SK-N-SH (cell line): ENCODE results near the gene P4HA1. TPM values are rescaled to one million over a fixed set of nuclear protein-coding genes. Genes with fewer than 3 reads are reported as not detected.

Source experiments
- CTCF ChIA-PET: fragments of 300-600, 350-600 bp; formaldehyde crosslinking; extraction: SDS; loops from one replicate; lab custom pipeline; 2021; lab: Yijun Ruan, JAX
- POLR2A ChIA-PET: fragments of 350-600 bp; sonication (Branson Sonifier 250); formaldehyde crosslinking; extraction: SDS; loops from one replicate; lab custom pipeline; 2020; ENCODE audit warnings: antibody characterized with exemption, inconsistent platforms; lab: Yijun Ruan, JAX
- DNase-seq: peaks from one replicate; pipeline ENCODE4 v3.0.0; 2012
- H2AFZ ChIP-seq: fragments of 200-600 bp; sonication (generic); 2 replicates; pipeline ENCODE4 v1.8.1; 2016; ENCODE audit warnings: antibody characterized with exemption, mild to moderate bottlenecking, low read depth
- H3F3A ChIP-seq: fragments of 200-600 bp; sonication (generic); replicated peaks from 2 replicates; pipeline ENCODE3; 2016; ENCODE audit warnings: antibody characterized with exemption, mild to moderate bottlenecking; ENCODE audit not compliant: insufficient read depth
- H3K27ac ChIP-seq, 2 experiments: fragments of 200-500 bp in 1 of 2; fragments of 200-600 bp in 1 of 2; sonication (Bioruptor generic) in 1 of 2; sonication (generic), shearing (Covaris generic) in 1 of 2; 2 replicates each; pipeline versions ENCODE4 v1.5.1 to v1.6.1; 2014 to 2016; ENCODE audit warnings: low read depth in 2 of 2, inconsistent platforms in 1 of 2, low read length in 1 of 2, mild to moderate bottlenecking in 1 of 2, mixed read lengths in 1 of 2
- H3K27me3 ChIP-seq: fragments of 200-600 bp; sonication (generic), shearing (Covaris generic); 2 replicates; pipeline ENCODE4 v1.6.1; 2016; ENCODE audit warnings: mixed run types; ENCODE audit not compliant: insufficient read depth
- H3K36me3 ChIP-seq, 2 experiments: fragments of 200-500 bp in 1 of 2; fragments of 200-600 bp in 1 of 2; sonication (Bioruptor generic) in 1 of 2; sonication (generic) in 1 of 2; replicated peaks in 1 of 2; 2 replicates each; pipeline versions ENCODE3 to v1.5.1; 2014 to 2016; ENCODE audit warnings: low read length in 1 of 2, mild to moderate bottlenecking in 1 of 2; ENCODE audit not compliant: insufficient read depth in 2 of 2, control insufficient read depth in 1 of 2
- H3K4me1 ChIP-seq, 2 experiments: fragments of 200-500 bp in 1 of 2; fragments of 200-600 bp in 1 of 2; sonication (Bioruptor generic) in 1 of 2; sonication (generic), shearing (Covaris generic) in 1 of 2; 2 replicates each; pipeline versions ENCODE4 v1.5.1 to v1.6.1; 2014 to 2016; ENCODE audit warnings: low read depth in 1 of 2, low read length in 1 of 2, mixed run types in 1 of 2; ENCODE audit not compliant: insufficient read depth in 2 of 2, control insufficient read depth in 1 of 2
- H3K4me2 ChIP-seq: fragments of 200-600 bp; sonication (generic), shearing (Covaris generic); 2 replicates; pipeline ENCODE4 v1.6.1; 2017; ENCODE audit warnings: mixed run types
- H3K4me3 ChIP-seq, 2 experiments: fragments of 200-500 bp in 1 of 2; fragments of 200-600 bp in 1 of 2; sonication (Bioruptor generic) in 1 of 2; sonication (generic), shearing (Covaris generic) in 1 of 2; 2 replicates each; pipeline versions ENCODE4 v1.5.1 to v1.8.1; 2014 to 2016; ENCODE audit warnings: low read depth in 2 of 2, inconsistent platforms in 1 of 2, low read length in 1 of 2, mild to moderate bottlenecking in 1 of 2, mixed read lengths in 1 of 2, moderate library complexity in 1 of 2
- H3K79me2 ChIP-seq: fragments of 200-600 bp; sonication (generic); 2 replicates; pipeline ENCODE4 v1.8.1; 2017; ENCODE audit warnings: mild to moderate bottlenecking; ENCODE audit not compliant: insufficient read depth
- H3K9ac ChIP-seq: fragments of 200-600 bp; sonication (generic); 2 replicates; pipeline ENCODE4 v1.6.1; 2017; ENCODE audit warnings: mixed run types
- H3K9me2 ChIP-seq: fragments of 200-600 bp; sonication (generic); 2 replicates; pipeline ENCODE4 v1.6.1; 2017; ENCODE audit warnings: mixed run types
- H3K9me3 ChIP-seq: fragments of 200-600 bp; sonication (generic); 2 replicates; pipeline ENCODE4 v1.6.1; 2017; ENCODE audit warnings: mixed run types, mild to moderate bottlenecking, moderate library complexity
- H4K20me1 ChIP-seq: fragments of 200-600 bp; sonication (generic); 2 replicates; pipeline ENCODE4 v1.6.1; 2017; ENCODE audit warnings: mild to moderate bottlenecking, mixed run types; ENCODE audit not compliant: insufficient read depth
- CHD2 ChIP-seq: fragments of 150-350 bp; IDR thresholded peaks from 2 replicates; pipeline ENCODE4 v1.6.1; 2018; ENCODE audit warnings: low read length; ENCODE audit not compliant: partially characterized antibody
- EP300 ChIP-seq, 2 experiments: IDR thresholded peaks; 2 replicates each; pipeline versions ENCODE4 v1.4.0 to v1.6.1; 2012; ENCODE audit warnings: borderline replicate concordance in 1 of 2, low read depth in 1 of 2, low read length in 1 of 2
- FOSL2 ChIP-seq: IDR thresholded peaks from 2 replicates; pipeline ENCODE4 v1.4.0; 2012; ENCODE audit warnings: low read depth, mild to moderate bottlenecking, moderate library complexity, borderline replicate concordance
- FOXJ3 ChIP-seq: sonication (generic); formaldehyde crosslinking; IDR thresholded peaks from 2 replicates; pipeline ENCODE4 v1.5.1; 2020; ENCODE audit warnings: mild to moderate bottlenecking, missing genetic modification reagents
- GABPA ChIP-seq: IDR thresholded peaks from 2 replicates; pipeline ENCODE4 v1.4.0; 2012; ENCODE audit warnings: low read depth, mild to moderate bottlenecking
- IRF3 ChIP-seq: fragments of 150-350 bp; IDR thresholded peaks from 2 replicates; pipeline ENCODE4 v1.6.1; 2016; ENCODE audit warnings: mild to moderate bottlenecking, low read depth, low read length
- MEF2A ChIP-seq: IDR thresholded peaks from 2 replicates; pipeline ENCODE4 v1.4.0; 2012; ENCODE audit warnings: low read depth, borderline replicate concordance
- PBX3 ChIP-seq: IDR thresholded peaks from 2 replicates; pipeline ENCODE4; 2012
- RAD21 ChIP-seq: IDR thresholded peaks from 2 replicates; pipeline ENCODE4 v1.6.1; 2012; ENCODE audit warnings: mild to moderate bottlenecking, low read length
- RCOR1 ChIP-seq: fragments of 150-350 bp; IDR thresholded peaks from 2 replicates; pipeline ENCODE4 v1.6.1; 2017; ENCODE audit warnings: antibody characterized with exemption, low read length
- REST ChIP-seq: IDR thresholded peaks from 2 replicates; pipeline ENCODE4 v1.6.1; 2012; ENCODE audit warnings: mild to moderate bottlenecking, low read depth, low read length, moderate library complexity
- RFX5 ChIP-seq: IDR thresholded peaks from 2 replicates; pipeline ENCODE4 v1.6.1; 2012; ENCODE audit warnings: mild to moderate bottlenecking, improper control_type of control experiment, low read length
- SIN3A ChIP-seq: IDR thresholded peaks from 2 replicates; pipeline ENCODE4 v1.6.1; 2012; ENCODE audit warnings: low read depth, mild to moderate bottlenecking, low read length, moderate library complexity, borderline replicate concordance
- SMC3 ChIP-seq: IDR thresholded peaks from 2 replicates; pipeline ENCODE4 v1.6.1; 2012; ENCODE audit warnings: low read depth, low read length, improper control_type of control experiment
- TAF1 ChIP-seq: IDR thresholded peaks from 2 replicates; pipeline ENCODE4 v1.6.1; 2012; ENCODE audit warnings: low read depth, mild to moderate bottlenecking, low read length, moderate library complexity, borderline replicate concordance
- WGBS: methylation state at CpG from one replicate; pipeline ENCODE4 v1.1.6; 2017; ENCODE audit warnings: low lambda C conversion rate; 5-methylcytosine and 5-hydroxymethylcytosine counted together
- polyA plus RNA-seq, 3 experiments: library from polyadenylated mRNA; depleted of rRNA; stranded (reverse); fragments of >200 nt; gene quantifications; 2 replicates each; pipeline ENCODE4 v1.2.3, GENCODE V29; 2012

The P4HA1 gene
- polyA plus RNA-seq, 1 of the 3 experiments (the other 2 are of a cell fraction): 34.8 TPM

GRCh38 chr10:73019100-73019499, 77.6 kb downstream of the P4HA1 start:
- no peak for DNase-seq
- peaks cover 0 to 10% of the 10 kb centered on the region in 2 experiments; a peak in 2 of 4 replicates for H3K4me1 ChIP-seq
- H3K27ac ChIP-seq: no peak overlapping the region
- 90% methylated on average over 1 of the region's 1 CpG for WGBS
- CTCF ChIA-PET: no interaction called here
- H3K36me3 ChIP-seq: peaks cover 20 to 45% of the 10 kb centered on the region in 2 experiments
- H3K9ac ChIP-seq: no peak overlapping the region
- H3K79me2 ChIP-seq: peaks cover 15% of the 10 kb centered on the region; the same call in 1 of the 2 replicates
- no peak overlapping the region for H3K4me3 ChIP-seq
- no peaks in the 10 kb centered on the region for H3K9me3 ChIP-seq
- no peaks in the 10 kb centered on the region for H3F3A ChIP-seq
- TF ChIP-seq REST (no peak), IRF3 (no peak), FOSL2 (no peak), SIN3A (no peak), RCOR1 (no peak), RFX5 (no peak), CHD2 (no peak), EP300 (IDR thresholded peaks at IDR 0.05; ENCODE audit: borderline replicate concordance in 1 of 2, low read depth in 1 of 2, low read length in 1 of 2) (no peak), MEF2A (no peak), FOXJ3 (CRISPR knock-in tag) (no peak), RAD21 (no peak), GABPA (no peak), SMC3 (no peak), TAF1 (no peak), PBX3 (no peak)
- TF ChIP-seq, all 33 proteins: peak for 0
- Histone ChIP-seq H3K4me2 (no peak overlapping the region), H2AFZ (no peak overlapping the region), H3K9me2 (no peaks in the 10 kb centered on the region), H3K27me3 (no peaks in the 10 kb centered on the region), H4K20me1 (no peaks in the 10 kb centered on the region)
- POLR2A ChIA-PET: no interaction called here
